ENCODE data around the gene ZNF385D. TPM values are rescaled to one million over a fixed set of nuclear protein-coding genes. Genes with fewer than 3 reads are reported as not detected.

Gene ZNF385D
- total RNA-seq, 1 experiment from 2014 or later, result 0.28 TPM

DNA sequence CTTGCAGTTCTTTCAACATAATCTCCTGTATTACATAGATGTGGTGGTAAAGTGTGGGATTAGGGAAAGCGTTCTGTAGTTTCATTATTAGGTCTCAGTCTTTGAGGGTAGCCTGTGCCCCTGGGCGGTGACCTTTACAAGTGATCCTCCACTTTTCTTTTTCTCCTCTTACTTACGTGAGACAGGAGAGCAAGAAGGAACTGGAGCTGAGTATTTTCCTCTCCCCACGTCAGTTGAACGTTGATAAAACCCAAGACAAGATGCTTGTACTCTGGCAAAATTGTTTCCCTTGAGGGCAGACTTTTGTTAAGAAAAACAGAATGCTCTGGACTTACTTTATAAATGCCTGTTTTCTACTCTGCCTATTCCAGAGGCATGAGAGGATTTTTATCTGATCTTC, 378.7 kb downstream of the ZNF385D start:
- CTCF ChIA-PET, result no interaction called here
- H3K36me3 ChIP-seq (ENCODE audit: low read depth), result no peaks in the 10 kb centered on the region
- no peak overlapping the region for H3K27ac ChIP-seq
- no peaks in the 10 kb centered on the region for H3F3A ChIP-seq (ENCODE audit: insufficient read depth, low read depth)
- H2AFZ ChIP-seq, result no peak overlapping the region; the same call in 1 of the 2 replicates
- no peak for DNase-seq
- H3K27me3 ChIP-seq (ENCODE audit: insufficient read depth, low read depth), result no peaks in the 10 kb centered on the region
- H3K9me3 ChIP-seq (ENCODE audit: insufficient read depth, low read depth), result no peaks in the 10 kb centered on the region
- H3K4me2 ChIP-seq, result no peak overlapping the region
- H3K9me2 ChIP-seq (ENCODE audit: insufficient read depth), result no peaks in the 10 kb centered on the region
- H3K4me1 ChIP-seq (replicated peaks; ENCODE audit: insufficient read depth), result no peaks in the 10 kb centered on the region
- no TSS peak for BruUV-seq (replicated peaks)
- H3K4me3 ChIP-seq, result no peak overlapping the region
- TF ChIP-seq EZH2 (IDR thresholded peaks at IDR 0.05; ENCODE audit: low read depth), result no peak
- TF ChIP-seq, protein P1, sequence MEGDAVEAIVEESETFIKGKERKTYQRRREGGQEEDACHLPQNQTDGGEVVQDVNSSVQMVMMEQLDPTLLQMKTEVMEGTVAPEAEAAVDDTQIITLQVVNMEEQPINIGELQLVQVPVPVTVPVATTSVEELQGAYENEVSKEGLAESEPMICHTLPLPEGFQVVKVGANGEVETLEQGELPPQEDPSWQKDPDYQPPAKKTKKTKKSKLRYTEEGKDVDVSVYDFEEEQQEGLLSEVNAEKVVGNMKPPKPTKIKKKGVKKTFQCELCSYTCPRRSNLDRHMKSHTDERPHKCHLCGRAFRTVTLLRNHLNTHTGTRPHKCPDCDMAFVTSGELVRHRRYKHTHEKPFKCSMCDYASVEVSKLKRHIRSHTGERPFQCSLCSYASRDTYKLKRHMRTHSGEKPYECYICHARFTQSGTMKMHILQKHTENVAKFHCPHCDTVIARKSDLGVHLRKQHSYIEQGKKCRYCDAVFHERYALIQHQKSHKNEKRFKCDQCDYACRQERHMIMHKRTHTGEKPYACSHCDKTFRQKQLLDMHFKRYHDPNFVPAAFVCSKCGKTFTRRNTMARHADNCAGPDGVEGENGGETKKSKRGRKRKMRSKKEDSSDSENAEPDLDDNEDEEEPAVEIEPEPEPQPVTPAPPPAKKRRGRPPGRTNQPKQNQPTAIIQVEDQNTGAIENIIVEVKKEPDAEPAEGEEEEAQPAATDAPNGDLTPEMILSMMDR (conservative IDR thresholded peaks at IDR 0.05), result no peak
- H4K20me1 ChIP-seq (ENCODE audit: insufficient read depth), result no peaks in the 10 kb centered on the region
- intact Hi-C loops (cut with micrococcal nuclease; ENCODE audit: unreplicated experiment), result no loop called here
- no peaks in the 10 kb centered on the region for H3K79me2 ChIP-seq (ENCODE audit: low read depth)
- POLR2A ChIA-PET (ENCODE audit: unreplicated experiment), result no interaction called here

All from PC-9 (cell line).